AG09309 (cell line): ENCODE results near the gene CARD19.

ENCODE experiments used
- DNase-seq: peaks from one replicate; pipeline ENCODE4 v3.0.0-alpha.2; 2010; ENCODE audit warnings: low read depth
- H3K4me3 ChIP-seq: 2 replicates; pipeline ENCODE4 v1.5.1; 2011; ENCODE audit warnings: mild to moderate bottlenecking, low read depth, low read length, moderate library complexity; ENCODE audit not compliant: control insufficient read depth
- CTCF ChIP-seq: IDR thresholded peaks from 2 replicates; pipeline ENCODE4 v1.5.1; 2011; ENCODE audit warnings: mild to moderate bottlenecking, low read depth, low read length, inconsistent platforms; ENCODE audit not compliant: insufficient read depth, control insufficient read depth; ENCODE audit errors: missing control alignments

The CARD19 gene

DNA sequence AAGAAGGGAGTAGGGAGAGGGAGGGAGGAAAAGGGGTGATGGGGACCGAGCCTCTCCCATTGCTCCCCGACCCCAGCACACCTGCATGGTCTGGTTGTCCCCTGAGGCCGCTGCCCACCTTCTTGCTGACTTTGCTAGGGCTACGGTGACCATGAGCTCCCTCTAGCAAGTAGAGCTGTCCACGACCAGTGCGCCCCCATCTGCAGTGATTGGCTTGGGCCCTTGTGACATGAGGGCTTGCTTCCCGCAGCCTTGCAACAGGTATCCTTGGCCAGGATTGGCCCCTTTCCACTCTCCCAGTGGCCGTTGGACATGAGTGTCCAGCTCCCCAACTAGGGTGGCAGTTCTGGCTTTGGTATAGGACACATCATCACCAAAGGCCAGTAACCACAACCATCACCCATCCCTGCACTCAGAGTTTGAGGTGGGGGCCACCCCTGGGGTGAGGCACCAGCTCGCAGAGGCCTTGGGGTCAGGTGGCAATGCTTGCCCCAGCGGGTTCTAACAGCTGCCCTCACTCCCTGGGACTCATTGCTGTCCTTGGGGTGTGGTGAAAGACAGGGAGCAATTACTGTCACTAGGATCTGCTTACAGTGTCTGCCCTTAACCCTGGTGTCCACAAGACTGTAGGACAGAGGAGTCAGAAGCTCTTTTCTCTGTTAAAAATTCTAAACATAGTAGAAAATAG, 55.2 kb downstream of the CARD19 start:
- TF ChIP-seq CTCF, result no peak
- no peak for DNase-seq
- no peak overlapping the region for H3K4me3 ChIP-seq

- DNase-seq, result no peak
- no peak overlapping the region for H3K4me3 ChIP-seq
- peak; percentile 53 for TF ChIP-seq CTCF
Measured at GRCh38 chr9:93154293-93154903, 58.4 kb downstream of the CARD19 start.

- no peak for DNase-seq
- TF ChIP-seq CTCF, result no peak
- no peak overlapping the region for H3K4me3 ChIP-seq
Measured at GRCh38 chr9:93155716-93156474, 59.9 kb downstream of the CARD19 start.

- H3K4me3 ChIP-seq, result no peak overlapping the region
- no peak for TF ChIP-seq CTCF
- DNase-seq, result no peak
Measured at GRCh38 chr9:93156475-93157008, 60.5 kb downstream of the CARD19 start.

DNA sequence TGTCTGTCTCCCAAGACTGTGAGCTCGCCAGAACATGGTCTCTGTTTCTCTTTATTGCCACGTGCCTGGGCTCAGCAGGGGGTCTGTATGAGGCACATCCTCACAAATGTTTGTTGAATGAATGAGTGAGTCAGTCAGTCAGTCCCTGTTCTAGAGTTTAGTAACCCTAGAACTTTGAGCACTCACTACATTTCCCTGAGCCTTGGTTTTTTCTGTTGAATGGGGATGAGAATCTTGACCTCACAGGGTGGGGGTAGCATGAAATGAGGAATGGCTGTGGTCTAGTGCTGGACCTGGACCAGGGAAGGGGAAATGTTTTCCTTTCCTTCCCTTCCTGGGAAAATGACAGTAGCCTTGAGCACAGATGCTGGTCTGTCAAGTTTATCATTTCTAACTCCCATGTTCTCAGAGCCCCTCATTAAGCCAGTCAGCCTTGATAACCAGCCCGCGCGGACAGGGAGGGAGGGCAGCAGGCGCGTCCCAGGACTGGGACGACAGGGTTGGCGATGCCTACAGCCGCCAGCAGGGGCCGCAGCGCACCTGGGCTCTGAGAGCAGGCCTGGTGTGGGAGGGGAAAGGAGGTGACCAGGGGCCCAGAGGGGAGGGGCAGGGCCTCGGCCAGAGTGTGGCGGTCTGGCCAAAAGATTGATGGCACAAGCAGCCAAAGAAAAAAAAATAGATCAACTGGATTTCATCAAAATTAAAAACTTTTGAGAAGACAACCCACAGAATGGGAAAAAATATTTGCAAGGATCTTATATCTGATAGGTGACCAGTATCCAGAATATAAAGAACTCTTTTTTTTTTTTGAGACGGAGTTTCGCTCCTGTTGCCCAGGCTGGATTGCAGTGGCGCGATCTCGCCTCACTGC, 63.8 kb downstream of the CARD19 start:
- peak; percentile 97 for TF ChIP-seq CTCF
- DNase-seq, result peak; percentile 20
- no peak overlapping the region for H3K4me3 ChIP-seq
